A549 (cell line): Measurements from ENCODE around the gene ITGA11. TPM values are rescaled to one million over a fixed set of nuclear protein-coding genes. Genes with fewer than 3 reads are reported as not detected.

ENCODE experiments used
- ATAC-seq, 2 experiments: fragments of 200-7000 bp in 1 of 2; fragments of >200 bp in 1 of 2; cut with Nextera tagmentation in 1 of 2; cut with Tn5 transposase in 1 of 2; 3 replicates each; pipeline versions ENCODE4 v1.8.0 to v1.9.1; 2018 to 2020; ENCODE audit warnings: mild to moderate bottlenecking in 1 of 2, moderate library complexity in 1 of 2
- CTCF ChIA-PET: fragments of 300-600 bp; sonication (Branson Sonifier 250); formaldehyde crosslinking; extraction: SDS; loops from one replicate; lab custom pipeline; 2021; ENCODE audit warnings: antibody characterized with exemption, inconsistent platforms; lab: Yijun Ruan, JAX
- POLR2A ChIA-PET: fragments of 350-600 bp; formaldehyde crosslinking; extraction: SDS; loops from one replicate; lab custom pipeline; 2021; ENCODE audit warnings: antibody characterized with exemption, inconsistent platforms; lab: Yijun Ruan, JAX
- DNase-seq, 2 experiments: peaks; one replicate each; pipeline versions ENCODE4 v3.0.0 to v3.0.0-alpha.2; 2011 to 2016; ENCODE audit warnings: low read depth in 1 of 2, low spot score in 1 of 2
- FAIRE-seq: peaks from 2 replicates; lab custom pipeline; 2011; peaks lifted over from hg19 to GRCh38; lab: Jason Lieb, UNC
- H3K27ac ChIP-seq, 2 experiments: fragments of >200 bp; sonication (Bioruptor Twin); formaldehyde crosslinking; 3 replicates each; pipeline ENCODE4 v1.5.1; 2016 to 2017
- H3K4me1 ChIP-seq: fragments of >200 bp; sonication (Bioruptor Twin); formaldehyde crosslinking; 3 replicates; pipeline ENCODE4 v1.6.1; 2016
- H3K4me2 ChIP-seq: fragments of >200 bp; sonication (Bioruptor Twin); formaldehyde crosslinking; 3 replicates; pipeline ENCODE4 v1.6.1; 2016
- H3K4me3 ChIP-seq: fragments of >200 bp; sonication (Bioruptor Twin); formaldehyde crosslinking; 3 replicates; pipeline ENCODE4 v1.5.1; 2016
- H3K9me3 ChIP-seq: fragments of >200 bp; sonication (Bioruptor Twin); formaldehyde crosslinking; 3 replicates; pipeline ENCODE4 v1.6.1; 2016
- CEBPB ChIP-seq, 2 experiments: fragments of >200 bp in 1 of 2; sonication (Bioruptor Twin) in 1 of 2; formaldehyde crosslinking in 1 of 2; IDR thresholded peaks; 2 replicates each; pipeline ENCODE4 v1.6.1; 2012 to 2016
- CHD4 ChIP-seq: fragments of 200-600 bp; sonication (generic); IDR thresholded peaks from 2 replicates; pipeline ENCODE4 v1.6.1; 2016; ENCODE audit warnings: antibody characterized with exemption, mild to moderate bottlenecking, borderline replicate concordance
- EHF ChIP-seq: fragments of 250-450 bp; sonication (Bioruptor Pico); IDR thresholded peaks from 2 replicates; pipeline ENCODE4 v1.5.0; 2020; ENCODE audit warnings: mild to moderate bottlenecking
- EHMT2 ChIP-seq: fragments of 200-600 bp; sonication (generic); IDR thresholded peaks from 2 replicates; pipeline ENCODE4 v1.6.1; 2016; ENCODE audit warnings: antibody characterized with exemption, low read depth, mild to moderate bottlenecking, moderate library complexity
- FOSB ChIP-seq: fragments of 250-450 bp; sonication (Bioruptor Pico); IDR thresholded peaks from 2 replicates; pipeline ENCODE4 v1.5.0; 2020; ENCODE audit warnings: mild to moderate bottlenecking, moderate library complexity
- GATA3 ChIP-seq: IDR thresholded peaks from 2 replicates; pipeline ENCODE4 v1.6.1; 2012; ENCODE audit warnings: borderline replicate concordance
- HOXB13 ChIP-seq: fragments of 250-450 bp; sonication (Bioruptor Pico); IDR thresholded peaks from 2 replicates; pipeline ENCODE4 v1.5.0; 2020; ENCODE audit warnings: low read depth, mild to moderate bottlenecking, moderate library complexity
- JUN ChIP-seq, 2 experiments: fragments of >200 bp; sonication (Bioruptor Twin); formaldehyde crosslinking; IDR thresholded peaks; 2 replicates in 1 of 2; 3 replicates in 1 of 2; pipeline ENCODE4 v1.6.1; 2016 to 2017
- KDM1A ChIP-seq: fragments of 200-600 bp; sonication (generic); IDR thresholded peaks from 2 replicates; pipeline ENCODE4 v1.6.1; 2016; ENCODE audit warnings: low read depth, mild to moderate bottlenecking
- MAFK ChIP-seq: fragments of 450-650 bp; IDR thresholded peaks from 2 replicates; pipeline ENCODE4 v1.6.1; 2014; ENCODE audit not compliant: partially characterized antibody
- MYC ChIP-seq: IDR thresholded peaks from 2 replicates; pipeline ENCODE4 v1.6.1; 2012; ENCODE audit warnings: mild to moderate bottlenecking, inconsistent platforms, low read length, improper control_type of control experiment, borderline replicate concordance
- POLR2AphosphoS2 ChIP-seq: conservative IDR thresholded peaks from 2 replicates; pipeline ENCODE4 v1.6.1; 2012; ENCODE audit warnings: low read length, improper control_type of control experiment, inconsistent platforms
- ZFP36 ChIP-seq: fragments of 450-650 bp; IDR thresholded peaks from 2 replicates; pipeline ENCODE4 v1.6.1; 2014; ENCODE audit warnings: borderline replicate concordance; ENCODE audit not compliant: partially characterized antibody
- polyA plus RNA-seq, 4 experiments: library from polyadenylated mRNA; depleted of rRNA in 3 of 4; stranded (reverse); fragments of >200 nt; fragmentation: RNase III in 1 of 4; extraction: RNeasy Plus Mini Kit Qiagen cat#74134 plus additional on column Dnase treatment in 1 of 4; gene quantifications; 2 replicates in 3 of 4; 3 replicates in 1 of 4; pipeline ENCODE4 v1.2.3, GENCODE V29; 2011 to 2017
- TF ChIP-seq, protein P1 (sequence below): fragments of 450-650 bp; IDR thresholded peaks from 2 replicates; pipeline ENCODE4 v1.6.1; 2014; ENCODE audit warnings: antibody characterized with exemption
- TF ChIP-seq, protein P2 (sequence below): fragments of 250-450 bp; sonication (Bioruptor Pico); IDR thresholded peaks from 2 replicates; pipeline ENCODE4 v1.5.0; 2020; ENCODE audit warnings: low read depth, mild to moderate bottlenecking, moderate library complexity
- TF ChIP-seq, protein P3 (sequence below): IDR thresholded peaks from 2 replicates; pipeline ENCODE4 v1.6.1; 2012
- TF ChIP-seq, protein P4 (sequence below): fragments of 150-350 bp; IDR thresholded peaks from 2 replicates; pipeline ENCODE4 v1.6.1; 2014; ENCODE audit warnings: low read depth, mild to moderate bottlenecking, low read length
- TF ChIP-seq, protein P5 (sequence below): fragments of >200 bp; sonication (Bioruptor Twin); formaldehyde crosslinking; IDR thresholded peaks from 3 replicates; pipeline ENCODE4 v1.5.1; 2016

The ITGA11 gene
- polyA plus RNA-seq, 2 of the 4 experiments (the other 2 are of a cell fraction): 8.3 to 17.2 TPM

DNA sequence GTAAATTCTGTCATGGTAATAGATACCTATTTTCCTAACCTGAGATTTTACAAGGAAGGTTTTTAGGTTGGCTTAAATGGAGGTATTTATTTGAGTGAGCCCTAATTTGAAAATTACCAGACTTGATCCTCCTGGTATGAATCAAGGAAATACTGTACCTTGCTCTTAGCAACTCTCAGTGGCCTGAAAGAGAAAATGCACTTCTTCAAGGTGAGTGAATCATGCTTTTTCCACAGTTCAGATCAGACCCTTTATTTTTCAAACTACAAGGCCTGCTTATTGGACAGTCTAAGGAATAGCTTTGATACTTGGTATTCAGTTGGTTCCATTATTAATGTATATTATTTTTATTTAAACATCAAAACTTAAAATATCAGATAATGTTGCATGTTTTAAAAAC lies 139.0 kb downstream of the ITGA11 start:
- Histone ChIP-seq H3K4me2 (no peak overlapping the region), H3K4me1 (peaks cover 11% of the 10 kb centered on the region; the same call in 2 of the 3 replicates), H3K27ac (no peak overlapping the region), H3K9me3 (no peaks in the 10 kb centered on the region), H3K4me3 (no peak overlapping the region)
- no peak for DNase-seq
- POLR2A ChIA-PET: no interaction called here
- no peak; a peak in 1 of 6 replicates for ATAC-seq
- TF ChIP-seq FOSB (CRISPR knock-in tag): no peak
- TF ChIP-seq EHF (CRISPR knock-in tag): no peak
- TF ChIP-seq POLR2AphosphoS2: no peak
- TF ChIP-seq, protein P1, sequence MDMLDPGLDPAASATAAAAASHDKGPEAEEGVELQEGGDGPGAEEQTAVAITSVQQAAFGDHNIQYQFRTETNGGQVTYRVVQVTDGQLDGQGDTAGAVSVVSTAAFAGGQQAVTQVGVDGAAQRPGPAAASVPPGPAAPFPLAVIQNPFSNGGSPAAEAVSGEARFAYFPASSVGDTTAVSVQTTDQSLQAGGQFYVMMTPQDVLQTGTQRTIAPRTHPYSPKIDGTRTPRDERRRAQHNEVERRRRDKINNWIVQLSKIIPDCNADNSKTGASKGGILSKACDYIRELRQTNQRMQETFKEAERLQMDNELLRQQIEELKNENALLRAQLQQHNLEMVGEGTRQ: no peak
- CTCF ChIA-PET: interaction anchor here (1.8 to 10.2 kb wide), 3 partner anchors 10 to 40 kb away, joined by 6 to 107 read pairs (median 19); no protein-coding TSS in a partner anchor
- FAIRE-seq: no peak

DNA sequence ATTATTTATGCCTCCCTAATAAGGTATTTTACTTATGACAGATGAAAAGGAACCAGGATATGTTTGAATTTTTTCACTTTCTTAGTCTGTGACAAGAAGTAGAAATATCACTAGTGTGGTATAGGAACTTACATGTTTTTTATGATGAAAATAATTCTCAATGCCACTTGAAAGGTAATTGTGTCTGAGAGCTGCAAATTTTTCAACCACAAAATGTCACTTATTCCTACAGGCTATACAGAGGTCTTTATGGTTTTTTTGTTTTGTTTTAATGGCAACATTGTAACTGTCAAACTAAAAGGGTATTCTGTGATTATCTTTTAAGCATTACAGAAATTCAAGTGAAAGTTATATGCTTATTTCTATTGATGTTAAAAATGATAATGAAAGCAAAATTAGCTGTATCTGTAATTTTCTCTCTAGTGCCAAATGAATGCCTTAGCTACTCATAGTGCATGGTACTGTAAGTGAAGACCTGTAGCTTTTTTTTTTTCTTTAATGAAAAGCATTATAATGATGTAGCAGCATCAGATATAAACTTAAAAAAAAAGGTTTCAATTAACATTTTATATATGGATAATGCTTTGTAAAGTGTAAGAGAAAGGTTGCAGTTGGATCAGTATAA lies 139.7 kb downstream of the ITGA11 start:
- TF ChIP-seq GATA3 (no peak), MYC (no peak), ZFP36 (no peak), KDM1A (no peak), JUN (IDR thresholded peaks at IDR 0.05) (no peak), CEBPB (IDR thresholded peaks at IDR 0.05) (no peak), POLR2AphosphoS2 (no peak), HOXB13 (no peak), MAFK (no peak), EHMT2 (no peak), CHD4 (no peak)
- TF ChIP-seq, protein P1: no peak
- TF ChIP-seq, protein P2, sequence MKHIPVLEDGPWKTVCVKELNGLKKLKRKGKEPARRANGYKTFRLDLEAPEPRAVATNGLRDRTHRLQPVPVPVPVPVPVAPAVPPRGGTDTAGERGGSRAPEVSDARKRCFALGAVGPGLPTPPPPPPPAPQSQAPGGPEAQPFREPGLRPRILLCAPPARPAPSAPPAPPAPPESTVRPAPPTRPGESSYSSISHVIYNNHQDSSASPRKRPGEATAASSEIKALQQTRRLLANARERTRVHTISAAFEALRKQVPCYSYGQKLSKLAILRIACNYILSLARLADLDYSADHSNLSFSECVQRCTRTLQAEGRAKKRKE: no peak
- TF ChIP-seq, protein P3, sequence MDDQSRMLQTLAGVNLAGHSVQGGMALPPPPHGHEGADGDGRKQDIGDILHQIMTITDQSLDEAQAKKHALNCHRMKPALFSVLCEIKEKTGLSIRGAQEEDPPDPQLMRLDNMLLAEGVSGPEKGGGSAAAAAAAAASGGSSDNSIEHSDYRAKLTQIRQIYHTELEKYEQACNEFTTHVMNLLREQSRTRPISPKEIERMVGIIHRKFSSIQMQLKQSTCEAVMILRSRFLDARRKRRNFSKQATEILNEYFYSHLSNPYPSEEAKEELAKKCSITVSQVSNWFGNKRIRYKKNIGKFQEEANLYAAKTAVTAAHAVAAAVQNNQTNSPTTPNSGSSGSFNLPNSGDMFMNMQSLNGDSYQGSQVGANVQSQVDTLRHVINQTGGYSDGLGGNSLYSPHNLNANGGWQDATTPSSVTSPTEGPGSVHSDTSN: no peak
- TF ChIP-seq, protein P4, sequence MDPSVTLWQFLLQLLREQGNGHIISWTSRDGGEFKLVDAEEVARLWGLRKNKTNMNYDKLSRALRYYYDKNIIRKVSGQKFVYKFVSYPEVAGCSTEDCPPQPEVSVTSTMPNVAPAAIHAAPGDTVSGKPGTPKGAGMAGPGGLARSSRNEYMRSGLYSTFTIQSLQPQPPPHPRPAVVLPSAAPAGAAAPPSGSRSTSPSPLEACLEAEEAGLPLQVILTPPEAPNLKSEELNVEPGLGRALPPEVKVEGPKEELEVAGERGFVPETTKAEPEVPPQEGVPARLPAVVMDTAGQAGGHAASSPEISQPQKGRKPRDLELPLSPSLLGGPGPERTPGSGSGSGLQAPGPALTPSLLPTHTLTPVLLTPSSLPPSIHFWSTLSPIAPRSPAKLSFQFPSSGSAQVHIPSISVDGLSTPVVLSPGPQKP: no peak
- TF ChIP-seq, protein P5, sequence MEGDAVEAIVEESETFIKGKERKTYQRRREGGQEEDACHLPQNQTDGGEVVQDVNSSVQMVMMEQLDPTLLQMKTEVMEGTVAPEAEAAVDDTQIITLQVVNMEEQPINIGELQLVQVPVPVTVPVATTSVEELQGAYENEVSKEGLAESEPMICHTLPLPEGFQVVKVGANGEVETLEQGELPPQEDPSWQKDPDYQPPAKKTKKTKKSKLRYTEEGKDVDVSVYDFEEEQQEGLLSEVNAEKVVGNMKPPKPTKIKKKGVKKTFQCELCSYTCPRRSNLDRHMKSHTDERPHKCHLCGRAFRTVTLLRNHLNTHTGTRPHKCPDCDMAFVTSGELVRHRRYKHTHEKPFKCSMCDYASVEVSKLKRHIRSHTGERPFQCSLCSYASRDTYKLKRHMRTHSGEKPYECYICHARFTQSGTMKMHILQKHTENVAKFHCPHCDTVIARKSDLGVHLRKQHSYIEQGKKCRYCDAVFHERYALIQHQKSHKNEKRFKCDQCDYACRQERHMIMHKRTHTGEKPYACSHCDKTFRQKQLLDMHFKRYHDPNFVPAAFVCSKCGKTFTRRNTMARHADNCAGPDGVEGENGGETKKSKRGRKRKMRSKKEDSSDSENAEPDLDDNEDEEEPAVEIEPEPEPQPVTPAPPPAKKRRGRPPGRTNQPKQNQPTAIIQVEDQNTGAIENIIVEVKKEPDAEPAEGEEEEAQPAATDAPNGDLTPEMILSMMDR: no peak
- H3K4me3 ChIP-seq: no peak overlapping the region
- POLR2A ChIA-PET: interaction anchor here (1.3 to 1.7 kb wide), 2 partner anchors 13 to 15 kb away, joined by 3 to 11 read pairs; partner anchors contain the start of gene FEM1B
- no peak for ATAC-seq
- H3K27ac ChIP-seq: no peak overlapping the region
- peak; percentile 36 for FAIRE-seq
- no peak for DNase-seq
- peaks cover 11% of the 10 kb centered on the region; the same call in 2 of the 3 replicates for H3K4me1 ChIP-seq
- H3K4me2 ChIP-seq: no peak overlapping the region
- no peaks in the 10 kb centered on the region for H3K9me3 ChIP-seq
- CTCF ChIA-PET: interaction anchor here (0.6 to 10.2 kb wide), 5 partner anchors 11 to 508 kb away, joined by 3 to 107 read pairs (median 6); no protein-coding TSS in a partner anchor
